C4-2B (cell line): ENCODE results near the gene SLC25A40.
"Not testable (repeated sequence)": the region's sequence is repeated elsewhere in the genome, so short reads cannot be mapped to it uniquely, and the experiment has no call there.

Source experiments
- H3K27ac ChIP-seq: fragments of 450-650 bp; 2 replicates; pipeline ENCODE4 v1.5.1; 2017
- ZFX ChIP-seq: fragments of 450-650 bp; IDR thresholded peaks from 2 replicates; pipeline ENCODE4 v1.6.1; 2017
- TF ChIP-seq, protein P1 (sequence below): fragments of 450-650 bp; conservative IDR thresholded peaks from 2 replicates; pipeline ENCODE4 v1.5.1; 2017; ENCODE audit warnings: mild to moderate bottlenecking

SLC25A40 gene

DNA sequence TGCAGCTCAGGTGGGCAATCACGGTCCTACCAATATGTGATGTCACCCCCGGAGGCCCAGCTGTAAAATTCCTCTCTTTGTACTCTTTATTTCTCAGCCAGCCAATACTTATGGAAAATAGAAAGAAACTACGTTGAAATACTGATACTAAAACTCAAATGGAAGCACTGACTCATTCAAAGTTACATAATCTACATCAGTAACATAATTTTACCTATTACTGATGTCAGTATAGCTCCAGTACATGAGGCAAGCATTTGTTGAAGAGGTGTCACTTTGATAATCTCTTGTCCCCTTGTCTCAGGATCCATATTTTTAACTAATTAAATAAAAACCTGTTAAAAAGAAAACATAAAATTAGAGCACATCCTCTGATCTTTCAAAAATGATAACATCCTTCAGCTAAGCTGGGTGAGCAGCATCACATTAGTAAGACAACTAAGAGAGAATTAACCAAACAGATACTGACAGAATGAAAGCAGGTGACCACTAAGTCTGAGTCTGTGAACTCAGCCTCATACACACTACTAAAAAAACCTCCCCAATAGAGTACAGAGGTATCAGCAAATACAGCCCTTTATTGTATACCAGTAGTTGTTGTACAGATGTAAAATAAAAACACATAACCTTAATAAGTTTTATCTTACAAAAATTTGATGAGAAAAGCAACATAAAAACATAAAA lies 17.6 kb downstream of the SLC25A40 start:
- TF ChIP-seq, protein P1, sequence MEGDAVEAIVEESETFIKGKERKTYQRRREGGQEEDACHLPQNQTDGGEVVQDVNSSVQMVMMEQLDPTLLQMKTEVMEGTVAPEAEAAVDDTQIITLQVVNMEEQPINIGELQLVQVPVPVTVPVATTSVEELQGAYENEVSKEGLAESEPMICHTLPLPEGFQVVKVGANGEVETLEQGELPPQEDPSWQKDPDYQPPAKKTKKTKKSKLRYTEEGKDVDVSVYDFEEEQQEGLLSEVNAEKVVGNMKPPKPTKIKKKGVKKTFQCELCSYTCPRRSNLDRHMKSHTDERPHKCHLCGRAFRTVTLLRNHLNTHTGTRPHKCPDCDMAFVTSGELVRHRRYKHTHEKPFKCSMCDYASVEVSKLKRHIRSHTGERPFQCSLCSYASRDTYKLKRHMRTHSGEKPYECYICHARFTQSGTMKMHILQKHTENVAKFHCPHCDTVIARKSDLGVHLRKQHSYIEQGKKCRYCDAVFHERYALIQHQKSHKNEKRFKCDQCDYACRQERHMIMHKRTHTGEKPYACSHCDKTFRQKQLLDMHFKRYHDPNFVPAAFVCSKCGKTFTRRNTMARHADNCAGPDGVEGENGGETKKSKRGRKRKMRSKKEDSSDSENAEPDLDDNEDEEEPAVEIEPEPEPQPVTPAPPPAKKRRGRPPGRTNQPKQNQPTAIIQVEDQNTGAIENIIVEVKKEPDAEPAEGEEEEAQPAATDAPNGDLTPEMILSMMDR = no peak
- no peak for TF ChIP-seq ZFX
- H3K27ac ChIP-seq = no peak overlapping the region

DNA sequence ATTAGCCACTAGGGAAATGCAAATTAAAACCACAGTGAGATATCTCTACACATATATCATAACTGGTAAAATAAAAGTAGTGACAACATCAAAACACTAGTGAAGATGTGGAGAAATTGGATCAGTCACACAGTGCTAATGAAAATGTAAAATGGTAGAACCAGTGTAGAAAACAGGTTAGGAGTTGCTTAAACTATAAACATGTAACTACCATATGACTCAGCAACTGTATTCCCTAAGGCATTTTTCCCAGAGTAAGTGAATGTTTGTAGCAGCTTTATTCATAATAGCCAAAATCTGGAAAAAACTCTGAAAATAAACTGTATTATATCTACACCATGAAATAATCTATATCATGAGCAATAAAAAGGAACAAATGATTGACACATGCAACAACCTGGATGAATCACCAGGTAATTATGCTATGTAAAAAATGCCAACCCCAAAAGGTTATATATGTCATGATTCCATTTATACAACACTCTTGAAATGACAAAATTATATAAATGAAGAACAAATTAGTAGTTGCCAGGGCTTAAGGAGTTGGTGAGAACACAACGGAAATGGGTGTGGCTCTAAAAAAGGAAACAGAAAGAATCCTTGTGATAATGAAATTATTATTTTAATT lies 22.8 kb downstream of the SLC25A40 start:
- no peak overlapping the region for H3K27ac ChIP-seq

DNA sequence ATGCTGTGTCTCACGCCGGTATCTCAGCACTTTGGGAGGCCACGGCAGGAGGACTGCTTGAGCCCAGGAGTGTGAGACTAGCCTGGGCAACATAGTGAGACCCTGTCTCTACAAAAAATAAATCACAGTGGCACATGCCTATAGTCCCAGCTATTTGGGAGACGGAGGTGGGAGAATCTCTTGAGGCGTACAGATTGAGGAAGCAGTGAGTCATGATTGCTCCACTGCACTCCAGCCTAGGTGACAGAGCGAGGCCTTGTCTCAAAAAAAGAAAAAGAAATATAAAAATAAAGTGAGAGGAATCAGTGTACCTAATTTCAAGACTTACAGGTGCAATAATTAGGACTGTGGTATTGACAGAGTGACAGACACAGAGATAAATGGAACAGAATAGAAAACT lies 23.9 kb downstream of the SLC25A40 start:
- no peak for TF ChIP-seq ZFX
- TF ChIP-seq, protein P1 = no peak
- H3K27ac ChIP-seq = no peak overlapping the region

More for the DNA sequence above, 22.8 kb downstream of the SLC25A40 start:
- TF ChIP-seq, protein P1 = no peak
- no peak for TF ChIP-seq ZFX

DNA sequence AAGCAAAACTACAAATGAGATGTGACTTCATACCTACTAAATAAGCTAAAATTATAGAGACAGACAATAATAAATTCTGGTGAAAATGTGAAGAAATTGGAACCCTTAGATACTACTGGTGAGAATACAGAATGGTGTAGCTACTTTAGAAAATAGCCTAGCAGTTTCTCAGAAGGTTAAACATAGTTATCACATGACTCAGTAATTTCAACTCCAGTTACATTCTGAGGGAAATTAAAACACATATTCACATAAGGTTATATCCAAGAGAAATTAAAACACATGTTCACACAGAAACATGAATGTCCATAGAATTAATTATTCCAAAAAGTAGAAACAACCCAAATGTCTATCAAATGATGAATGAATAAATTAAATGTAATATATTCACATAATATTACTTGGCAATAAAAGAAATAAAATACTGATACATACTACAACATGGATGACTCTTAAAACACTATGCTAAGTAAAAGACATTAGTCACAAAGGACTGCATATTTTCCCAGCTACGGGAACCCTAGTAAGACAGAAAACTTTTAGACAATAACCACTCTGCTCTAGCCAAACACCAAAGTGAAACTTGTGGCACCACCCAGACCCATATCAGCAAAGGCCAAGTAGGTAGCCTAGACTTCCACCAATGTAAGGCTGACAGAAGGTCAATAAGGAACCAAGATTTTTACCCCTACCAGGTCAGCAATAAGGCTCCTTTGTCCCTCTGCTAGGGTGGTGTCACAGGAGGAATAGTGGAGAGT lies 25.1 kb downstream of the SLC25A40 start:
- TF ChIP-seq, protein P1 = no peak
- no peak for TF ChIP-seq ZFX
- H3K27ac ChIP-seq = no peak overlapping the region

DNA sequence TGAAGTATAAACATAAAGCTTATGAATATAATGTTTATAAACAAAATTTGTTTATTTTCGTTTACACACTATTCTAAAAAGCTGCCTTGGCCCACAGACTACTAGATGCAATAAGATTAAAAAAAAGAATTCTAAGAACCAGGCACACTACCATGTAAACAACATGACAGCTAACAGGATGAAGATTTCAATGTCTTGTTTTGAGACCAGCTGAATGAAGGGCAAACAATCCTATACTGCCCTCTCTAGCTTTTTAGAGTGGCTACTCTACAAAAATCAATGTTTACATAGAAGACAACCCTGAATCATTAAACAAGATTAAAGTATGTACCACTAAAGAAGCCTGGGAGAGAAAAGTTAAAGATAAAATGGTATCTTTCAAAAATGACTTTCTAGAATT lies 38.6 kb downstream of the SLC25A40 start:
- no peak overlapping the region for H3K27ac ChIP-seq
- TF ChIP-seq, protein P1 = 0 out of 2 replicates have a peak, but pooled peaks have one; percentile 2
- TF ChIP-seq ZFX = no peak

DNA sequence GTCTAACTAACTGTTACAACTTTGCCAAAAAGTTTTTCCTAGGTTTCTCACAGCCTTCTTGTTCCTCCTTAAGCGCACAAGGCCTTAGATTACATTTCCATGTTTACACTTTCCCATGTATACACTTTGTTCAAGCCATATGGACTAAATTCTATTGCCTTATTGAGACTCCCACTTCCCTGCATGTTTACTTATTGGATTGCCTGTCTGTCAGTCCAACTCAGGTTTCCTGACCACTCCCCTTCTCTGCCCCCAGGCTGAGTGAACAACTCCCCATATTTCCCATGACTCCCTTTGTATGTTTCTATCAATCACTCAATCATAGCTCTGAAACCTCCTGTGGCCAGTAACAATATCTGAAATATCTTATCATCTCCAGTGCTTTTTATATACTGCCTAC lies 43.0 kb downstream of the SLC25A40 start:
- TF ChIP-seq ZFX = no peak
- TF ChIP-seq, protein P1 = no peak
- H3K27ac ChIP-seq = no peak overlapping the region

DNA sequence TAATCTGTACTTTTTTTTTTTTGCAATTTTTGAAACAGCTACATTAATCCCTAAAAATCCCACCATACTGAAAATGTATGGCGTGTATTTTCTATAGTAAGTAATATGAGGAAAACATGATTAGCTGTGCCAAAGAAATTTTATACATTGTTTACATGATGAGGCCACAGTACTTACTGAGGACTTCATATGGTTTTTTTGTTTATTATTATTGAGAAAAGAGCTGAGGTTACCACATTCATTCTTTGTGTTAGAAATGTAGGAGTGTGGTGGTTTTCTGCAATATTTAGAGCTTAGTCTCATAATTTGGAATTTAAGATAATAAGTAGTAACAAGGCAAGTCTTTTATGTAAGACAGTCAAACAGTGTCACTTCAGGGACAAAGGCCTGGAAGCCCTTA lies 45.1 kb downstream of the SLC25A40 start:
- no peak overlapping the region for H3K27ac ChIP-seq

DNA sequence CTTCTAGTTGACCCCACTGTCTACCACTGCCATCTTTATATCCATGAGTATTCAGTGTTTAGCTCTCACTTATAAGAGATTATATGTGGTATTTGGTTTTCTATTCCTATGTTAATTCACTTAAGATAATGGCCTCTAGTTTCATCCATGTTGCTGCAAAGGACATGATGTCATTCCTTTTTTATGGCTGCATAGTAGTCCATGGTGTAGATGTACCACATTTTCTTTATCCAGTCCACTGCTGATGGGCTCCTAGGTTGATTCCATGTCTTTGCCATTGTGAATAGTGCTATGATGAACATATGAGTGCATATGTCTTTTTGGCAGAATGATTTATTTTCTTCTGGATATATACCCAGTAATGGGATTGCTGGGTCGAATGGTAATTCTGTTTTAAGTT lies 47.8 kb downstream of the SLC25A40 start:
- H3K27ac ChIP-seq = not testable (repeated sequence)

More for the DNA sequence above, 45.1 kb downstream of the SLC25A40 start:
- no peak for TF ChIP-seq ZFX
- TF ChIP-seq, protein P1 = no peak
